Measurements from ENCODE around the gene ACAD11.
A peak's percentile ranks its signal among the peaks of the same experiment; 100 is the strongest.

DNA sequence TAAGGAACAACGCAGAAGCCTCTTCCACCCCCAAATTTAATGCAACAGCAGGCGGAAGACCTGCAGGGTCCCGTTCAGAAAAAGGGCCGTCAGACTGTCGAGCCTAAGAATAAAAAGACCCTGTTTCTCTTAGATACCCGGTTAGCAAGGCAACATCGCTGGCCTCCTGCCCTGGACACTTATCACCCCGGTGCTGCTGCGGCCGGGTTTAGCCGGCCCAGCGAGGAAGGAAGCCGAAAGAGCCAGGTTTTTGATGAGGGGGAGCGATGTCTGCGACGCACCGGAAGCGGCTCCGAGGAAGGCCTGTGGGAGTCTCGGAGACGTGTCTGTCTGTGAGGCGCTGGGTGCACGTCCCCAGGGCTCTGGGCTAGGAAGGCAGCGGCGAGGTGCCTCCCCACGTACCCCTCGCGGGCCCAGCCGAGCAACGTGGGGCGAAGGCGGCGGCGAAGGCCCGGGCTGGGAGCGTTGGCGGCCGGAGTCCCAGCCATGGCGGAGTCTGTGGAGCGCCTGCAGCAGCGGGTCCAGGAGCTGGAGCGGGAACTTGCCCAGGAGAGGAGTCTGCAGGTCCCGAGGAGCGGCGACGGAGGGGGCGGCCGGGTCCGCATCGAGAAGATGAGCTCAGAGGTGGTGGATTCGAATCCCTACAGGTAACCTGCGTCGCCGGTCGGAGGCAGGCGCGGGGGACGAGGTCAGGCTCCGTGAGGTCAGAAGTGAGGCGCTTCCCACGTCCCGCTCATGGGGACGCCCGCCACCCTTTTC is 622 bp upstream of the ACAD11 start, which contains the start of gene UBA5:
- TF ChIP-seq, protein P1, sequence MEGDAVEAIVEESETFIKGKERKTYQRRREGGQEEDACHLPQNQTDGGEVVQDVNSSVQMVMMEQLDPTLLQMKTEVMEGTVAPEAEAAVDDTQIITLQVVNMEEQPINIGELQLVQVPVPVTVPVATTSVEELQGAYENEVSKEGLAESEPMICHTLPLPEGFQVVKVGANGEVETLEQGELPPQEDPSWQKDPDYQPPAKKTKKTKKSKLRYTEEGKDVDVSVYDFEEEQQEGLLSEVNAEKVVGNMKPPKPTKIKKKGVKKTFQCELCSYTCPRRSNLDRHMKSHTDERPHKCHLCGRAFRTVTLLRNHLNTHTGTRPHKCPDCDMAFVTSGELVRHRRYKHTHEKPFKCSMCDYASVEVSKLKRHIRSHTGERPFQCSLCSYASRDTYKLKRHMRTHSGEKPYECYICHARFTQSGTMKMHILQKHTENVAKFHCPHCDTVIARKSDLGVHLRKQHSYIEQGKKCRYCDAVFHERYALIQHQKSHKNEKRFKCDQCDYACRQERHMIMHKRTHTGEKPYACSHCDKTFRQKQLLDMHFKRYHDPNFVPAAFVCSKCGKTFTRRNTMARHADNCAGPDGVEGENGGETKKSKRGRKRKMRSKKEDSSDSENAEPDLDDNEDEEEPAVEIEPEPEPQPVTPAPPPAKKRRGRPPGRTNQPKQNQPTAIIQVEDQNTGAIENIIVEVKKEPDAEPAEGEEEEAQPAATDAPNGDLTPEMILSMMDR (IDR thresholded peaks at IDR 0.05), result no peak
- TF ChIP-seq POLR2AphosphoS5 (IDR thresholded peaks at IDR 0.05; ENCODE audit: low read depth, low read length) (no peak; the same call in 1 of the 2 replicates), SIN3A (IDR thresholded peaks at IDR 0.05; ENCODE audit: borderline replicate concordance, insufficient read depth, low read depth, low read length) (0 out of 2 replicates have a peak, but pooled peaks have one; percentile 16)
- TF ChIP-seq, protein P2, sequence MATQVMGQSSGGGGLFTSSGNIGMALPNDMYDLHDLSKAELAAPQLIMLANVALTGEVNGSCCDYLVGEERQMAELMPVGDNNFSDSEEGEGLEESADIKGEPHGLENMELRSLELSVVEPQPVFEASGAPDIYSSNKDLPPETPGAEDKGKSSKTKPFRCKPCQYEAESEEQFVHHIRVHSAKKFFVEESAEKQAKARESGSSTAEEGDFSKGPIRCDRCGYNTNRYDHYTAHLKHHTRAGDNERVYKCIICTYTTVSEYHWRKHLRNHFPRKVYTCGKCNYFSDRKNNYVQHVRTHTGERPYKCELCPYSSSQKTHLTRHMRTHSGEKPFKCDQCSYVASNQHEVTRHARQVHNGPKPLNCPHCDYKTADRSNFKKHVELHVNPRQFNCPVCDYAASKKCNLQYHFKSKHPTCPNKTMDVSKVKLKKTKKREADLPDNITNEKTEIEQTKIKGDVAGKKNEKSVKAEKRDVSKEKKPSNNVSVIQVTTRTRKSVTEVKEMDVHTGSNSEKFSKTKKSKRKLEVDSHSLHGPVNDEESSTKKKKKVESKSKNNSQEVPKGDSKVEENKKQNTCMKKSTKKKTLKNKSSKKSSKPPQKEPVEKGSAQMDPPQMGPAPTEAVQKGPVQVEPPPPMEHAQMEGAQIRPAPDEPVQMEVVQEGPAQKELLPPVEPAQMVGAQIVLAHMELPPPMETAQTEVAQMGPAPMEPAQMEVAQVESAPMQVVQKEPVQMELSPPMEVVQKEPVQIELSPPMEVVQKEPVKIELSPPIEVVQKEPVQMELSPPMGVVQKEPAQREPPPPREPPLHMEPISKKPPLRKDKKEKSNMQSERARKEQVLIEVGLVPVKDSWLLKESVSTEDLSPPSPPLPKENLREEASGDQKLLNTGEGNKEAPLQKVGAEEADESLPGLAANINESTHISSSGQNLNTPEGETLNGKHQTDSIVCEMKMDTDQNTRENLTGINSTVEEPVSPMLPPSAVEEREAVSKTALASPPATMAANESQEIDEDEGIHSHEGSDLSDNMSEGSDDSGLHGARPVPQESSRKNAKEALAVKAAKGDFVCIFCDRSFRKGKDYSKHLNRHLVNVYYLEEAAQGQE (IDR thresholded peaks at IDR 0.05; ENCODE audit: insufficient read depth in 1 of 2, low read depth in 2 of 2, low read length in 1 of 2), result no peak
